Colonic mucosa (tissue), 4 donors: ENCODE results near the gene TRIP11. TPM values are rescaled to one million over a fixed set of nuclear protein-coding genes. Genes with fewer than 3 reads are reported as not detected.

Source experiments
- DNase-seq: peaks from one replicate; pipeline ENCODE4 v3.0.0-alpha.2; 2020
- H3K27ac ChIP-seq: fragments of 200-600 bp; one replicate; pipeline ENCODE4 v1.8.0; 2021
- H3K27me3 ChIP-seq: fragments of 200-600 bp; one replicate; pipeline ENCODE4 v1.8.0; 2021
- H3K36me3 ChIP-seq: fragments of 200-600 bp; one replicate; pipeline ENCODE4 v1.8.0; 2021
- H3K4me1 ChIP-seq: fragments of 200-600 bp; one replicate; pipeline ENCODE4 v1.8.0; 2021; ENCODE audit warnings: mild to moderate bottlenecking
- H3K4me3 ChIP-seq: fragments of 200-600 bp; one replicate; pipeline ENCODE4 v1.8.0; 2021
- H3K9ac ChIP-seq, 2 donors: one replicate each; pipeline ENCODE4 v1.7.0; 2013; ENCODE audit warnings: control low read depth in 2 of 2, low read depth in 2 of 2, low read length in 2 of 2
- H3K9me3 ChIP-seq: fragments of 200-600 bp; one replicate; pipeline ENCODE4 v1.8.0; 2021
- CTCF ChIP-seq: fragments of 200-600 bp; IDR thresholded peaks from one replicate; pipeline ENCODE4 v1.8.0; 2022; ENCODE audit warnings: antibody characterized with exemption, mild to moderate bottlenecking
- intact Hi-C: fragments of 100-400 bp; cut with DNase I; formaldehyde crosslinking; loops from one replicate; pipeline ENCODE4 v1.14.1; 2022
- total RNA-seq, 2 donors: library from RNA; stranded (reverse); fragmentation: NEBNext Ultra II Directional in 1 of 2; extraction: Animal tissue kit (Norgen Biotek cat#: 25700) in 1 of 2; gene quantifications; one replicate each; pipeline ENCODE4 v1.2.1, GENCODE V29; 2021
- donor health status: healthy.
- donor health status: DM: no; HTN: no; CAD: no.
- donor health status: DM: no; HTN: no; CAD: no.

Gene TRIP11
- total RNA-seq, 2 donors from 2014 or later = 53.8 to 56.3 TPM

- H3K9me3 ChIP-seq = no peaks in the 10 kb centered on the region
- H3K27me3 ChIP-seq = no peaks in the 10 kb centered on the region
- no peak overlapping the region for H3K27ac ChIP-seq
- intact Hi-C loops = loop anchor here (10.0 kb wide), 1 partner anchor 519 kb away; no protein-coding TSS in a partner anchor
- H3K9ac ChIP-seq = no peak overlapping the region
- no peaks in the 10 kb centered on the region for H3K36me3 ChIP-seq
- DNase-seq = no peak
- no peaks in the 10 kb centered on the region for H3K4me1 ChIP-seq
- no peak for TF ChIP-seq CTCF
- H3K4me3 ChIP-seq = no peak overlapping the region
Measured at GRCh38 chr14:92004062-92004461, 35.8 kb downstream of the TRIP11 start.

- Histone ChIP-seq H3K4me1 (no peaks in the 10 kb centered on the region), H3K27ac (no peak overlapping the region), H3K9ac (no peak overlapping the region), H3K9me3 (no peaks in the 10 kb centered on the region), H3K36me3 (no peaks in the 10 kb centered on the region), H3K27me3 (no peaks in the 10 kb centered on the region), H3K4me3 (no peak overlapping the region)
- TF ChIP-seq CTCF = no peak
- intact Hi-C loops = no loop called here
- DNase-seq = no peak
Measured at GRCh38 chr14:91998667-91999570, 40.9 kb downstream of the TRIP11 start.

- TF ChIP-seq CTCF = no peak
- no peaks in the 10 kb centered on the region for H3K9me3 ChIP-seq
- no peak overlapping the region for H3K4me3 ChIP-seq
- H3K9ac ChIP-seq = no peak overlapping the region
- H3K27me3 ChIP-seq = no peaks in the 10 kb centered on the region
- intact Hi-C loops = no loop called here
- H3K36me3 ChIP-seq = no peaks in the 10 kb centered on the region
- H3K27ac ChIP-seq = no peak overlapping the region
- DNase-seq = no peak
- no peaks in the 10 kb centered on the region for H3K4me1 ChIP-seq
Measured at GRCh38 chr14:91997492-91997891, 42.4 kb downstream of the TRIP11 start.

- no peak for DNase-seq
- H3K27me3 ChIP-seq = no peaks in the 10 kb centered on the region
- peak; percentile 39 for TF ChIP-seq CTCF
- no peak overlapping the region for H3K4me3 ChIP-seq
- no peak overlapping the region for H3K9ac ChIP-seq
- intact Hi-C loops = no loop called here
- no peak overlapping the region for H3K27ac ChIP-seq
- H3K9me3 ChIP-seq = no peaks in the 10 kb centered on the region
- no peaks in the 10 kb centered on the region for H3K4me1 ChIP-seq
- no peaks in the 10 kb centered on the region for H3K36me3 ChIP-seq
Measured at GRCh38 chr14:91996948-91997371, 42.9 kb downstream of the TRIP11 start.

- no peak for DNase-seq
- Histone ChIP-seq H3K9me3 (no peaks in the 10 kb centered on the region), H3K36me3 (peaks cover 5% of the 10 kb centered on the region), H3K27ac (no peak overlapping the region), H3K9ac (no peak overlapping the region), H3K4me3 (no peak overlapping the region), H3K4me1 (no peaks in the 10 kb centered on the region), H3K27me3 (no peaks in the 10 kb centered on the region)
- TF ChIP-seq CTCF = no peak
- intact Hi-C loops = no loop called here
Measured at GRCh38 chr14:91987192-91987591, 52.7 kb downstream of the TRIP11 start.
